T47D (cell line): ENCODE data around the gene SEC24A.
A peak's percentile ranks its signal among the peaks of the same experiment; 100 is the strongest.
"Not testable (repeated sequence)": the region's sequence is repeated elsewhere in the genome, so short reads cannot be mapped to it uniquely, and the experiment has no call there.

Experiments used
- DNase-seq, 2 experiments: peaks; one replicate each; pipeline versions ENCODE4 v3.0.0 to v3.0.0-alpha.2; 2011 to 2012; ENCODE audit warnings: low read depth in 1 of 2, low spot score in 1 of 2
- JUND ChIP-seq: IDR thresholded peaks from 2 replicates; pipeline ENCODE4 v1.6.1; 2012; ENCODE audit warnings: low read depth
- in situ Hi-C: cut with HindIII; loops from 2 replicates; pipeline ENCODE4 v1.10.0; 2016; ENCODE audit warnings: low sequenced_read_pairs, low pct_unique_long_range_greater_than_20kb

Gene SEC24A

GRCh38 chr5:134626369-134627014, 22.1 kb upstream of the SEC24A start:
- TF ChIP-seq JUND, result no peak
- peak in 1 of 2 experiments; percentile 70 for DNase-seq
- in situ Hi-C loops, result no loop called here

GRCh38 chr5:134634227-134634626, 14.4 kb upstream of the SEC24A start:
- TF ChIP-seq JUND, result no peak
- no peak for DNase-seq
- in situ Hi-C loops, result no loop called here

- in situ Hi-C loops, DNase-seq: not testable (repeated sequence)
Measured at GRCh38 chr5:134635366-134635765, 13.2 kb upstream of the SEC24A start.

- no peak for TF ChIP-seq JUND
- in situ Hi-C loops, result no loop called here
- DNase-seq, result peak in 1 of 2 experiments; percentile 79
Measured at GRCh38 chr5:134637116-134637721, 11.4 kb upstream of the SEC24A start.

GRCh38 chr5:134638760-134639201, 9.8 kb upstream of the SEC24A start:
- DNase-seq, result no peak
- in situ Hi-C loops, result no loop called here
- no peak for TF ChIP-seq JUND

GRCh38 chr5:134642931-134643530, 5.6 kb upstream of the SEC24A start:
- no peak for TF ChIP-seq JUND
- in situ Hi-C loops, result no loop called here
- DNase-seq, result no peak

- in situ Hi-C loops, result no loop called here
- no peak for DNase-seq
Measured at GRCh38 chr5:134647750-134648424, 698 bp upstream of the SEC24A start.

GRCh38 chr5:134649163-134649835, 714 bp downstream of the SEC24A start:
- TF ChIP-seq JUND, result no peak
- peak; percentile 16 to 21 for DNase-seq
- in situ Hi-C loops, result no loop called here

More at GRCh38 chr5:134647750-134648424, 698 bp upstream of the SEC24A start:
- no peak for TF ChIP-seq JUND

- in situ Hi-C loops, DNase-seq: not testable (repeated sequence)
Measured at GRCh38 chr5:134650660-134651059, 2.1 kb downstream of the SEC24A start.

- no peak for DNase-seq
- TF ChIP-seq JUND, result no peak
- in situ Hi-C loops, result no loop called here
Measured at GRCh38 chr5:134651531-134651930, 2.9 kb downstream of the SEC24A start.

GRCh38 chr5:134656690-134657089, 8.1 kb downstream of the SEC24A start:
- in situ Hi-C loops, result no loop called here
- no peak for DNase-seq
- TF ChIP-seq JUND, result no peak

- in situ Hi-C loops, result no loop called here
- no peak for DNase-seq
- TF ChIP-seq JUND, result no peak
Measured at GRCh38 chr5:134659456-134659855, 10.9 kb downstream of the SEC24A start.

GRCh38 chr5:134659922-134660321, 11.3 kb downstream of the SEC24A start:
- in situ Hi-C loops, result no loop called here
- no peak for DNase-seq
- TF ChIP-seq JUND, result no peak
